ENCODE results near the gene ECI1.

Gene ECI1

DNA sequence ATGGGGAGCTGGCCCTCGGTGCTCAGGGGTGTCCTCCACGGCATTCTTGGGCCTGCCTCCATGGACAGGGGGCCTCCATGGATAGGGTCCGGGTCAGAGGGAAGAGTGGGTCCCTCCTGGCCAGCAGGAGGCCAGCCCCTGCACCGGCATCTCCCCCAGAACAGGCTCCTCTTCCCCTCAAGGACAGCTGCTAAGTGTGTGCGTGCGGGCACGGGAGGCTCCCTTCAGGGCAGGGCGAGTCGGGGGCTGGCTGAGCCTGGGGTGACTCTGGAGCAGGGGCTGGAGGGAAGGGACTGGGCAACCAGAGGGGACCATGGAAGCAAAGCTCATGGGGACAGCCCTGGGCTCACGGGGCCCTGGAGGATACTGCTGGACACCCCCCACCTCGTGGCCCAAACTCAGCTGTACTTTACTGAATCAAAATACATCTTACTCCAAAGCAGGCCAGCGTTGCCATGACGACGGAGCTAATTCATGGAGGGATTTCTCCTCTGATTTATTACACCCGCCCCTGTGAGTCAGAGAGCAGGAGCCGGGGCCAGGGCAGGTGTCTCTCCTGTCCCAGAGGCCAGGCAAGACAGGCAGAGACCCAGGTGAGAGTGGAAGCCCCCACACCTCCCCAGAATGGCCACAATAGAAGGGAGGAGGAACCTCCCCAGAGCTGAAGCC is 57.1 kb downstream of the ECI1 start:
- DNase-seq, result no peak

DNA sequence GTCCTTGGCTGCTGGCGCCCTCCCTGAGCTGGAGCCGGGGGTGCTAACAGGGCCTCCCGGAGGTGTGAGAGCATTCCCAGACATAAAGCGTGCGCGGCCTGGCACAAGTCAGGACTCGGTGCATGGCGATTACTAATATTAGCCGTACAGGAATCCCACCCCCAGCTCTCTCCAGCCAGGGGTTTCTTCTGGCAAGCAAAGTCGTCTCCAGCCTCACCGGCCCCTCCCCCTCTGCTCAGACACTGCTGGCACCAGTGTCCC is 60.0 kb downstream of the ECI1 start:
- DNase-seq, result no peak

DNA sequence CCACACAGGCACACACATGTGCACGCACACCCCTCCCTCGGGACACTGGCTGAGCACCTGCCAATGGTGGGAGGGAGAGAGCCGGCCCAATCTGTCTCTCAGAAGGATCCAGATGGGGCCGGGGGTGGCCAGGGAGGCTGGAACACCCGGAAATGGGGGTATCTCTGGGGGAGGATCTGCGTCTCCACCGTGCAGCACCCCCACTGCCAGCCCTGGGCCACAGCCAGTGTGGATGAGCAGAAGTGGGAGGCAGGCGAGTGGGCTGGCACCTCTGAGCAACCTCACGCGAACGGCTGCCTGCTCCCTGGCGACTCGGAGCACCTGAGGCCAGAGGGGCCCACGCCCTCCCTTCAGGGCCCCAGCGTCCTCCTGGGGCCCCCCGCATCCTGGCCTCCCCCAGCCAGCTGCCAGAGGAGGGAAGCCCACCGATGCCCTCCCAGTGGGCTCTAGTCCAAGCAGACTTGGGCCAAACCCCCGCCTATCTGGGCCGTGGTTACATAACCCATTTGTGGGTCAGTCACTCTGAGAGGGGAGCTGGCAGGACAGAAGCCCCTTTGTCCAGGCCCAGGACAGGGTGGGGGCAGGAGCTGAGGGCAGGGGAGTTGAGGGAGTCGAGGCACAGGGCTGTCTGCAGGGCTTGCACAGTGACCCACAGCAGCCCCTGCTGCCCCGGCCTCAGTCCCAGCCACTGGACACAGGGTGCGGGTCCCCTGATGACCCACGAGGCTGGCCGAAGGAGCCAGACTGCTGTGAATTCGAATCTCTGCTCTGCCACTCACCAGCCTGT is 60.5 kb downstream of the ECI1 start:
- no peak for DNase-seq

GRCh38 chr16:2190002-2190658 is 61.3 kb downstream of the ECI1 start:
- no peak for DNase-seq
